ENCODE measurements around the gene EIF2S2.

EIF2S2 gene

DNA sequence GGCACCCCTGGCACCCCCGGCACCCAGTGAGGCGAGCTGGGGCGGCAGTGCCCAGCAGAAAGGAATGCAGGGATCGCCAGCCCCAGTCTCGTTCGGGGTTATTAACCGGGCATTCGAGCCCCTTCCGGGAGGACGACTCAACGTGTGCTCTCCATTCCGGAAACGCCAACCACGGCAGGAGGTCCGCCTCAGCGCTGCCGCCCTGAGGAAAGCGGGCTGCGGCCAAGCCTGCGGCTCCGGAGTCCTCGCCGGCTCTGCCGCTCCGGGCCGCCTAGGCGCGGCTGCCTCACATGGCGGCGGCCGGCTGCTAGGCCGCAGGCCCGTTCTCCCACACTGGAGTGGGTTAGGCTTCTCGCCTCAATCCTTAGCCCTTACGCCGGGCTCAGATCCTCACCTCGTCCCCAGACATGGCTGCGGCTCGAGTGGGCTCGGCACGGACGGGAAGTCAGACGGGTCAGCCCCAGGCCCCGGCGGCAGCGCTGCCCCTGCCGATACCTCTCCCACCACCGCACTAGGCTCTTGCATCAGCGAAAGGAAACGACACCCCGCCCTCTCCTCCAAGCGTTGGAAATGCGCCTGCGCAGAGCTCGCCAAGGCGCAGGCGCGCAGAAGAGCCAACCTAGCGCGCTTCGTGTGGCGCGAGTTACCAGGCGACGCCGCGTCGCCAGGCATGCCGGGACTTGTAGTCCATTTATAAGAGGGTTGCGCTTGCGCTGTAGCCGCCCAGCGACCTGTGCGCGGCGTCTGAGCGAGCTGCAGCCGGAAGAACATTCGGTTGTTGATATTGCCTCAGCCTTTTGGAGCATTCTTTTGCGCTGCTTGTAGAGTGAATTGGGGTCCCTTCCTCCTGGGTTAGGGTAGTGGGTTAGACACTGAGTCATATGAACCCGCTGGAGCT is at the start of gene EIF2S2:
Gene EIF2S2 (minus strand): TSS at position 542 of the 898 bp plus-strand sequence. CDS start 133 bp downstream, at position 409.
- TF ChIP-seq, protein P1, sequence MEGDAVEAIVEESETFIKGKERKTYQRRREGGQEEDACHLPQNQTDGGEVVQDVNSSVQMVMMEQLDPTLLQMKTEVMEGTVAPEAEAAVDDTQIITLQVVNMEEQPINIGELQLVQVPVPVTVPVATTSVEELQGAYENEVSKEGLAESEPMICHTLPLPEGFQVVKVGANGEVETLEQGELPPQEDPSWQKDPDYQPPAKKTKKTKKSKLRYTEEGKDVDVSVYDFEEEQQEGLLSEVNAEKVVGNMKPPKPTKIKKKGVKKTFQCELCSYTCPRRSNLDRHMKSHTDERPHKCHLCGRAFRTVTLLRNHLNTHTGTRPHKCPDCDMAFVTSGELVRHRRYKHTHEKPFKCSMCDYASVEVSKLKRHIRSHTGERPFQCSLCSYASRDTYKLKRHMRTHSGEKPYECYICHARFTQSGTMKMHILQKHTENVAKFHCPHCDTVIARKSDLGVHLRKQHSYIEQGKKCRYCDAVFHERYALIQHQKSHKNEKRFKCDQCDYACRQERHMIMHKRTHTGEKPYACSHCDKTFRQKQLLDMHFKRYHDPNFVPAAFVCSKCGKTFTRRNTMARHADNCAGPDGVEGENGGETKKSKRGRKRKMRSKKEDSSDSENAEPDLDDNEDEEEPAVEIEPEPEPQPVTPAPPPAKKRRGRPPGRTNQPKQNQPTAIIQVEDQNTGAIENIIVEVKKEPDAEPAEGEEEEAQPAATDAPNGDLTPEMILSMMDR (IDR thresholded peaks at IDR 0.05) = no peak

DNA sequence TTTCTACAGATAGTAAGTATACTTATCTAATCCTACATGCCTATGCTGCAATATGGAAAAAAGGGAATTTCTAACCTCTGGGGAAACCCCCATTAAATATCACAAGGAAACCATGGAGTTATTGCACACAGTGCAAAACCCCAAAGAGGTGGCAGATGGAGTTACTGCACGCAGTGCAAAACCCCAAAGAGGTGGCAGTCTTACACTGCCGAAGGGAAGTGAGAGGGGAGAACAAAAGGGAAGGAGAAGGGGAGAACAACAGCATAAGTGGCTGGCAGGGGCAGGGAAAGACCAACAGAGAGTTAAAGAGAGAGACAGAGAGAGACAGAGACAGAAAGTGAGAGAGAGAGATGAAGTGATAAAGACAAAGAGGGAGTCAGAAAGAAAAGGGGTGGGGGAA is 43.8 kb upstream of the EIF2S2 start:
- TF ChIP-seq, protein P1 (IDR thresholded peaks at IDR 0.05) = no peak

DNA sequence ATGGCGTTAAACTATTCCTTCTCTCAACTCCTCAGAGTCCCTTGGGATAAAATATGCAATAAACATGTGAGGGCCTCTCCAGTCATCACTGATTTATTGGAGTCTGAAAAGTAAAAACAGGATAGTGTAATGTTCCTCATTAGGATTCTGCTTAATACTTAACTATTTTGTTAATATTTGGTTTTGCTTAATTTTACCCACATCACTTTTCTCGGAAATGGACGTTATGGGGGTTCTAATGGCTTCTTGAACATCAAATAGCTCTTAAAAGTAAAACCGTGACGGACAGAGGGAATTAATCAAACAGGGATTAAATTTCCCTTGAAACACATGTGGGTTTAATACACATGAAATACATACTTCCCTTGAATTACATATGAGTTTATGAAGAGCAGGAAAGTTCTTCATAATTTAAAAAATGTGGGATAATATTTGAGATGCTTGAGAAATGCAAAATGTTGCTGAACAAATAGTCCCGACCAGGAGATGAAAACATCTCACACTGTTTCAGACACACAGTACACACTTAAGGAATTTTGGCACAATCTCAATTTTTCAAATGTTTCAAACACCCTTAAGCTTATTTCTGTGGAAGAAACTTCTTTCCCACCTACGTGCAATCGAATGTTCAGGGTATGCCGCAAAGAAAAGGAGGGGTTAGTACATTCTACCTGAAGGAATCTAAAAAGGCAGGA is 38.4 kb upstream of the EIF2S2 start:
- TF ChIP-seq, protein P1 (IDR thresholded peaks at IDR 0.05) = no peak

GRCh38 chr20:34145280-34145819 is 33.3 kb upstream of the EIF2S2 start:
- TF ChIP-seq, protein P1 (IDR thresholded peaks at IDR 0.05) = no peak

DNA sequence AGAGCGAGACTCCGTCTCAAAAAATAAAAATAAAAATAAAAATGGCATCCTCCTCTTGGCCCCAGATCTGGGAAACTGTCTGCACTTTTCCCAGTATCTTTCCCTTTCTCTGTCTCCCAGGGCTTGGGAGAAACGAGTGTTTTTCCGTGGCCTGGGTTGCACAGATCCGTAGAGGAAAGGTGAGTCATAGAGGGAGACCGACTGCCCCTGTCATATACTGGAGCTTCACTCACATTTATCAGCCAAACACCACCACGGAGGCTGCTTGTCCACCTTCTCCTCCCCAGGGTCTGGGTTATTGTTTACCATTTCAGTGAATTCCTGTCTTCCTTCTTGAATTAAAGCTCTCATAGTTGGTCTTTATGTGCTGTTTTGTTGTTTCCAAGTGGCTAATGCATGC is 31.9 kb upstream of the EIF2S2 start:
- TF ChIP-seq, protein P1 (IDR thresholded peaks at IDR 0.05) = no peak

GRCh38 chr20:34142121-34142520 is 30.1 kb upstream of the EIF2S2 start:
- TF ChIP-seq, protein P1 (IDR thresholded peaks at IDR 0.05) = no peak

DNA sequence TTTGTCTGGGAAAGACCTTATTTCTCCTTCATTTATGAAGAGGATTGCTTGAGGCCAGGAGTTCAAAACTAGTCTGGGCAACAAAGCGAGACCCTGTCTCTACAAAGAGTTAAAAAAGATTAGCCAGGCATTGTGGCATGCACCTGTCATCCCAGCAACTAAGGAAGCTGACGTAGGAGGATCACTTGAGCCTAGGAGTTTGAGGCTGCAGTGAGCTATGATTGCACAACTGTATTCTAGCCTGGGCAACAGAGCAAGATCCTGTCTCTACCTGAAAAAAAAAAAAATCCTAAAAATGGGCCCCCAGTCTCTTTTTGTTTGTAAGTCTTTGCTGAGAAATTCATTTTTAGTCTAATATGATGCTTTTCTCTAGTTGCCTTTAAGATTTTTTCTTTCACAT is 29.2 kb upstream of the EIF2S2 start:
- TF ChIP-seq, protein P1 (IDR thresholded peaks at IDR 0.05) = no peak
